ENCODE measurements around the gene RNF123. TPM values are rescaled to one million over a fixed set of nuclear protein-coding genes. Genes with fewer than 3 reads are reported as not detected.

Gene RNF123
- total RNA-seq, 1 experiment from 2014 or later = 47.1 TPM

- TF ChIP-seq PRDM15 (CRISPR knock-in tag; IDR thresholded peaks at IDR 0.05) (no peak), ZNF281 (CRISPR knock-in tag; IDR thresholded peaks at IDR 0.05) (no peak), ZNF232 (CRISPR knock-in tag; IDR thresholded peaks at IDR 0.05) (no peak), NR2C2 (CRISPR knock-in tag; IDR thresholded peaks at IDR 0.05) (no peak), RORB (CRISPR knock-in tag; IDR thresholded peaks at IDR 0.05) (no peak), ESRRA (CRISPR knock-in tag; IDR thresholded peaks at IDR 0.05; ENCODE audit: borderline replicate concordance) (no peak), ZBTB43 (CRISPR knock-in tag; IDR thresholded peaks at IDR 0.05) (no peak)
Measured at GRCh38 chr3:49729966-49730609, 40.7 kb downstream of the RNF123 start (continued).

GRCh38 chr3:49732597-49732996 lies 43.2 kb downstream of the RNF123 start:
- ChIA-PET POLR2A (no interaction called here), CTCF (interaction anchor here (1.4 kb wide), 1 partner anchor 31 kb away, joined by 5 read pairs; no protein-coding TSS in a partner anchor)
- Mint-ChIP-seq H3K9me3 (peaks cover 5% of the 10 kb centered on the region; the same call in 1 of the 2 replicates), H3K27me3 (ENCODE audit: low read depth) (no peaks in the 10 kb centered on the region), H3K4me3 (no peak overlapping the region), H3K4me1 (no peaks in the 10 kb centered on the region), H3K36me3 (peaks cover 50% of the 10 kb centered on the region), H3K27ac (no peak overlapping the region)
- DNase-seq (ENCODE audit: low spot score) (no peak), ATAC-seq (no peak)
- no peak for TF ChIP-seq SP1 (CRISPR knock-in tag; conservative IDR thresholded peaks at IDR 0.05)
- TF ChIP-seq ZNF219 (CRISPR knock-in tag; IDR thresholded peaks at IDR 0.05; ENCODE audit: borderline replicate concordance) = no peak
- TF ChIP-seq HMGA2 (CRISPR knock-in tag; IDR thresholded peaks at IDR 0.05) = no peak
- no peak for TF ChIP-seq CREM (CRISPR knock-in tag; IDR thresholded peaks at IDR 0.05)
- no peak for TF ChIP-seq ZNF423 (CRISPR knock-in tag; IDR thresholded peaks at IDR 0.05)

- ATAC-seq = no peak
- Mint-ChIP-seq H3K27me3 (ENCODE audit: low read depth) (no peaks in the 10 kb centered on the region), H3K36me3 (peaks cover 54% of the 10 kb centered on the region), H3K9me3 (peaks cover 7% of the 10 kb centered on the region; the same call in 1 of the 2 replicates), H3K4me3 (no peak overlapping the region), H3K27ac (no peak overlapping the region), H3K4me1 (no peaks in the 10 kb centered on the region)
- no peak for DNase-seq (ENCODE audit: low spot score)
- CTCF ChIA-PET = interaction anchor here (0.6 kb wide), 2 partner anchors 9 to 32 kb away, joined by 3 to 4 read pairs; no protein-coding TSS in a partner anchor
- TF ChIP-seq GRHL2 (CRISPR knock-in tag; IDR thresholded peaks at IDR 0.05; ENCODE audit: insufficient replicate concordance, severe bottlenecking) (no peak), ZNF138 (CRISPR knock-in tag; conservative IDR thresholded peaks at IDR 0.05) (no peak), SMAD4 (CRISPR knock-in tag; IDR thresholded peaks at IDR 0.05) (no peak), ZNF423 (CRISPR knock-in tag; IDR thresholded peaks at IDR 0.05) (no peak), ZNF396 (CRISPR knock-in tag; IDR thresholded peaks at IDR 0.05; ENCODE audit: borderline replicate concordance) (no peak), CTCF (IDR thresholded peaks at IDR 0.05) (no peak), ETV6 (CRISPR knock-in tag; IDR thresholded peaks at IDR 0.05) (no peak), IRF2 (CRISPR knock-in tag; IDR thresholded peaks at IDR 0.05; ENCODE audit: borderline replicate concordance, low read depth) (no peak), USF2 (CRISPR knock-in tag; IDR thresholded peaks at IDR 0.05) (no peak), FOXJ3 (CRISPR knock-in tag; IDR thresholded peaks at IDR 0.05; ENCODE audit: borderline replicate concordance) (no peak), CREB1 (CRISPR knock-in tag; IDR thresholded peaks at IDR 0.05) (no peak), ATF1 (CRISPR knock-in tag; IDR thresholded peaks at IDR 0.05) (no peak)
- POLR2A ChIA-PET = no interaction called here
Measured at GRCh38 chr3:49733551-49733950, 44.2 kb downstream of the RNF123 start.
